K562 (cell line): Measurements from ENCODE around the gene ERLEC1. TPM values are rescaled to one million over a fixed set of nuclear protein-coding genes. Genes with fewer than 3 reads are reported as not detected.

Experiments
- ATAC-seq: fragments of 200-7000 bp; cut with Tn5 transposase; 3 replicates; pipeline ENCODE4 v1.9.1; 2020; ENCODE audit warnings: moderate library complexity
- BruUV-seq: library from RNA; stranded (reverse); fragments of 400-500 nt; replicated peaks from 2 replicates; lab custom pipeline; 2021; lab: Mats Ljungman, UMichigan
- CTCF ChIA-PET: fragments of 300-600 bp; formaldehyde crosslinking; extraction: SDS; loops from one replicate; lab custom pipeline; 2021; ENCODE audit warnings: low intra/inter-chr PET ratio; lab: Yijun Ruan, JAX
- POLR2A ChIA-PET: fragments of 300-600, 350-650 bp; sonication (Branson Sonifier 250); formaldehyde crosslinking; extraction: SDS; loops from one replicate; lab custom pipeline; 2021; ENCODE audit warnings: antibody characterized with exemption, inconsistent platforms; lab: Yijun Ruan, JAX
- DNase-seq, 4 experiments: peaks; one replicate each; pipeline versions ENCODE4 v3.0.0 to v3.0.0-alpha.2; 2011 to 2018; ENCODE audit warnings: low spot score in 3 of 4, mixed read lengths in 3 of 4; ENCODE audit errors: extremely low read depth in 1 of 4
- FAIRE-seq: peaks from 2 replicates; lab custom pipeline; 2011; peaks lifted over from hg19 to GRCh38; lab: Jason Lieb, UNC
- H2AFZ ChIP-seq: 2 replicates; pipeline ENCODE4 v1.6.0; 2011; ENCODE audit warnings: low read depth, low read length, control low read depth, inconsistent platforms
- H3K27ac ChIP-seq: fragments of 200-600 bp; 3 replicates; pipeline ENCODE4 v1.8.0; 2011; ENCODE audit warnings: low read depth, mild to moderate bottlenecking, control low read depth, inconsistent platforms, low read length, moderate library complexity, mixed read lengths; ENCODE audit errors: extremely low read depth
- H3K27me3 ChIP-seq, 2 experiments: fragments of 300-600 bp in 1 of 2; 2 replicates in 1 of 2; 3 replicates in 1 of 2; pipeline versions ENCODE4 v1.6.0 to v1.8.0; 2011; ENCODE audit warnings: inconsistent platforms in 2 of 2, low read length in 2 of 2, mild to moderate bottlenecking in 1 of 2, mixed read lengths in 1 of 2, moderate library complexity in 1 of 2; ENCODE audit not compliant: control insufficient read depth in 2 of 2, insufficient read depth in 2 of 2
- H3K36me3 ChIP-seq: fragments of 300-600 bp; 3 replicates; pipeline ENCODE4 v1.8.0; 2011; ENCODE audit warnings: mild to moderate bottlenecking, low read length, inconsistent platforms; ENCODE audit not compliant: control insufficient read depth, insufficient read depth
- H3K4me1 ChIP-seq, 2 experiments: fragments of 200-600 bp in 1 of 2; replicated peaks in 1 of 2; 2 replicates in 1 of 2; 3 replicates in 1 of 2; pipeline versions ENCODE4 v1.5.1 to v1.8.0; 2011; ENCODE audit warnings: inconsistent platforms in 2 of 2, low read length in 2 of 2, mild to moderate bottlenecking in 1 of 2, mixed read lengths in 1 of 2, moderate library complexity in 1 of 2; ENCODE audit not compliant: control insufficient read depth in 2 of 2, insufficient read depth in 2 of 2
- H3K4me2 ChIP-seq: 2 replicates; pipeline ENCODE4 v1.6.1; 2011; ENCODE audit warnings: low read length, control low read depth, inconsistent platforms, mixed read lengths; ENCODE audit not compliant: insufficient read depth
- H3K4me3 ChIP-seq: fragments of 200-600 bp; sonication (generic), shearing (Covaris generic); 2 replicates; pipeline ENCODE4 v1.5.1; 2016; ENCODE audit warnings: control low read depth, inconsistent platforms
- H3K79me2 ChIP-seq: fragments of 200-600 bp; 3 replicates; pipeline ENCODE4 v1.8.0; 2011; ENCODE audit warnings: low read length, inconsistent platforms; ENCODE audit not compliant: control insufficient read depth, insufficient read depth
- H3K9ac ChIP-seq, 2 experiments: 2 replicates each; pipeline versions ENCODE4 v1.6.0 to v1.6.1; 2011; ENCODE audit warnings: low read depth in 2 of 2, low read length in 2 of 2, control low read depth in 1 of 2, inconsistent platforms in 1 of 2, mild to moderate bottlenecking in 1 of 2, mixed read lengths in 1 of 2; ENCODE audit not compliant: insufficient read depth in 1 of 2
- H3K9me1 ChIP-seq: one replicate; pipeline ENCODE4 v1.6.0; 2011; ENCODE audit warnings: inconsistent platforms, mild to moderate bottlenecking, low read length, moderate library complexity; ENCODE audit not compliant: control insufficient read depth, insufficient read depth
- H3K9me3 ChIP-seq: replicated peaks from 2 replicates; pipeline ENCODE4 v1.5.1; 2011; ENCODE audit warnings: low read depth, low read length, inconsistent platforms; ENCODE audit not compliant: control insufficient read depth, insufficient read depth
- H4K20me1 ChIP-seq: replicated peaks from 2 replicates; pipeline ENCODE4 v1.6.1; 2011; ENCODE audit warnings: low read length, inconsistent platforms, mixed read lengths; ENCODE audit not compliant: control insufficient read depth, insufficient read depth
- CLOCK ChIP-seq: fragments of 250-450 bp; sonication (Bioruptor Pico); IDR thresholded peaks from 2 replicates; pipeline ENCODE4 v1.4.0; 2020; ENCODE audit warnings: mild to moderate bottlenecking, moderate library complexity, borderline replicate concordance
- E2F3 ChIP-seq: fragments of 250-450 bp; sonication (Bioruptor Pico); IDR thresholded peaks from 2 replicates; pipeline ENCODE4 v1.4.0; 2020; ENCODE audit warnings: mild to moderate bottlenecking
- FOXA3 ChIP-seq, 2 experiments: fragments of 450-650 bp in 1 of 2; sonication (generic) in 1 of 2; formaldehyde crosslinking; IDR thresholded peaks in 1 of 2; conservative IDR thresholded peaks in 1 of 2; 2 replicates each; pipeline versions ENCODE4 v1.4.0 to v1.8.0; 2020 to 2022; ENCODE audit warnings: mild to moderate bottlenecking in 2 of 2, missing genetic modification reagents in 1 of 2
- FOXJ3 ChIP-seq: sonication (generic); formaldehyde crosslinking; IDR thresholded peaks from 2 replicates; pipeline ENCODE4 v1.4.0; 2020; ENCODE audit warnings: mild to moderate bottlenecking, missing genetic modification reagents
- FUS ChIP-seq: fragments of 200-400 bp; formaldehyde crosslinking; optimal IDR thresholded peaks from 2 replicates; pipeline ENCODE3; 2017; ENCODE audit warnings: low read depth, low read length
- GATA2 ChIP-seq: sonication (generic); formaldehyde crosslinking; IDR thresholded peaks from 2 replicates; pipeline ENCODE4 v1.4.0; 2020; ENCODE audit warnings: mild to moderate bottlenecking, missing genetic modification reagents
- HDAC2 ChIP-seq: fragments of 450-650 bp; IDR thresholded peaks from 2 replicates; pipeline ENCODE4 v1.6.1; 2016; ENCODE audit warnings: mild to moderate bottlenecking
- HNRNPLL ChIP-seq: fragments of 200-400 bp; formaldehyde crosslinking; IDR thresholded peaks from 2 replicates; pipeline ENCODE4 v1.6.1; 2017; ENCODE audit warnings: low read length, low read depth, mild to moderate bottlenecking; ENCODE audit not compliant: poor library complexity, severe bottlenecking
- NR4A1 ChIP-seq, 2 experiments: fragments of 250-450 bp in 1 of 2; fragments of 450-650 bp in 1 of 2; sonication (Bioruptor Pico) in 1 of 2; IDR thresholded peaks; 2 replicates each; pipeline versions ENCODE4 v1.4.0 to v1.6.1; 2016 to 2020; ENCODE audit warnings: mild to moderate bottlenecking in 2 of 2, missing compliant biosample characterization in 1 of 2, missing genetic modification characterization in 1 of 2, moderate library complexity in 1 of 2
- PCBP1 ChIP-seq: fragments of 200-400 bp; formaldehyde crosslinking; IDR thresholded peaks from 2 replicates; pipeline ENCODE4 v1.6.1; 2018; ENCODE audit warnings: mild to moderate bottlenecking, low read depth, low read length; ENCODE audit not compliant: poor library complexity, severe bottlenecking
- POLR2G ChIP-seq: fragments of 200-400 bp; formaldehyde crosslinking; IDR thresholded peaks from 2 replicates; pipeline ENCODE4 v1.6.1; 2017; ENCODE audit warnings: low read depth, mild to moderate bottlenecking, antibody characterized with exemption, low read length, moderate library complexity
- TFAM ChIP-seq: fragments of 250-450 bp; sonication (Bioruptor Pico); conservative IDR thresholded peaks from 2 replicates; pipeline ENCODE4 v1.5.0; 2021; ENCODE audit warnings: mild to moderate bottlenecking, moderate library complexity
- THRB ChIP-seq: fragments of 450-650 bp; formaldehyde crosslinking; conservative IDR thresholded peaks from 2 replicates; pipeline ENCODE4 v1.4.0; 2022; ENCODE audit warnings: mild to moderate bottlenecking, missing genetic modification characterization
- WGBS: fragments of 100-300 bp; shearing (Covaris generic); methylation state at CpG from one replicate; pipeline ENCODE4 v1.1.6; 2016; ENCODE audit warnings: low coverage, mixed read lengths; ENCODE audit not compliant: insufficient coverage; ENCODE audit errors: missing lambda C conversion rate; 5-methylcytosine and 5-hydroxymethylcytosine counted together
- in situ Hi-C: fragments of 300-500 bp; cut with MboI; formaldehyde crosslinking; loops from 4 replicates; pipeline ENCODE4 v1.15.0; 2018; ENCODE audit warnings: inconsistent platforms, mixed read lengths
- intact Hi-C: fragments of 100-400 bp; cut with micrococcal nuclease; formaldehyde crosslinking; loops from 2 replicates; pipeline ENCODE4 v1.14.2; 2022
- polyA plus RNA-seq, 8 experiments: library from polyadenylated mRNA; depleted of rRNA in 4 of 8; stranded (reverse) in 5 of 8; unstranded in 3 of 8; fragments of >200 nt; fragmentation: Nextera tagmentation in 2 of 8; fragmentation: Illumina TruSeq in 1 of 8; extraction: Ambion mirVana in 2 of 8; extraction: Trizol in 1 of 8; gene quantifications; 2 replicates each; pipeline versions ENCODE4 v1.2.1 to v1.2.3, GENCODE V29; 2011 to 2014; ENCODE audit warnings: inconsistent platforms in 1 of 8, missing spikeins in 1 of 8
- total RNA-seq, 7 experiments: library from RNA; depleted of rRNA in 6 of 7; stranded (reverse); fragments of >200 nt in 6 of 7; fragmentation: Illumina TruSeq in 2 of 7; extraction: Trizol in 2 of 7; gene quantifications; 2 replicates each; pipeline versions ENCODE4 v1.2.1 to v1.2.3, GENCODE V29; 2011 to 2021; ENCODE audit warnings: low replicate concordance in 1 of 7
- TF ChIP-seq, protein P1 (sequence below): sonication (generic); formaldehyde crosslinking; IDR thresholded peaks from 2 replicates; pipeline ENCODE4 v1.8.1; 2022; ENCODE audit warnings: missing genetic modification reagents

Gene ERLEC1
- total and polyA plus RNA-seq, 9 of the 15 experiments (the other 6 are each of a cell fraction or from before 2014, with no cell fraction given): 12.0 to 41.6 (median 30.6) TPM

DNA sequence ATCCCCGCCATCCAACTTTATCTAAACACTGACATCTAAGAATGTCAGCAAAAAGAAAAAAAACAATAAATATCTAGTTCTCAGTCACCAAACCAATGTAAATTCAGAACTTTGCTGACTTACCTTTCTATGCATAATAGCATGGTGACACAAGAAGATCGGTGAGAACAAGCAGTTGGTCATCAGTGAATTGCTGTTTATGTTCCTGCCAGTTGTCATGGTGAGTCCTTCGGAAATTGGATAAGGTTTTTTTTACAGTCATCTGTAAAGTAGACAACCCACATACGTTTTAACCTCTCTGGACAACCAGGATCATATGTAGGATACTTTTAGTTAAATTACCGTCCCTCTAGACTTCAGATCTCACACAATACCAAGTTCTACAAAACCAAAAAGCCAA lies 79.1 kb downstream of the ERLEC1 start:
- Histone ChIP-seq H3K4me2 (no peak overlapping the region), H2AFZ (no peak overlapping the region), H3K27ac (no peak overlapping the region), H3K9me1 (no peaks in the 10 kb centered on the region), H4K20me1 (no peaks in the 10 kb centered on the region), H3K4me3 (no peak overlapping the region), H3K27me3 (no peaks in the 10 kb centered on the region), H3K79me2 (no peaks in the 10 kb centered on the region), H3K9ac (no peak overlapping the region), H3K4me1 (no peaks in the 10 kb centered on the region), H3K9me3 (no peaks in the 10 kb centered on the region), H3K36me3 (peaks cover 77% of the 10 kb centered on the region)
- no peak for ATAC-seq
- no peak for TF ChIP-seq GATA2 (CRISPR knock-in tag)
- TF ChIP-seq, protein P1, sequence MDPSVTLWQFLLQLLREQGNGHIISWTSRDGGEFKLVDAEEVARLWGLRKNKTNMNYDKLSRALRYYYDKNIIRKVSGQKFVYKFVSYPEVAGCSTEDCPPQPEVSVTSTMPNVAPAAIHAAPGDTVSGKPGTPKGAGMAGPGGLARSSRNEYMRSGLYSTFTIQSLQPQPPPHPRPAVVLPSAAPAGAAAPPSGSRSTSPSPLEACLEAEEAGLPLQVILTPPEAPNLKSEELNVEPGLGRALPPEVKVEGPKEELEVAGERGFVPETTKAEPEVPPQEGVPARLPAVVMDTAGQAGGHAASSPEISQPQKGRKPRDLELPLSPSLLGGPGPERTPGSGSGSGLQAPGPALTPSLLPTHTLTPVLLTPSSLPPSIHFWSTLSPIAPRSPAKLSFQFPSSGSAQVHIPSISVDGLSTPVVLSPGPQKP (CRISPR knock-in tag): no peak
- TF ChIP-seq CLOCK: no peak
- TF ChIP-seq TFAM (CRISPR knock-in tag): no peak
- no peak for TF ChIP-seq PCBP1
- TF ChIP-seq HDAC2: no peak
- no peak for TF ChIP-seq POLR2G
- no peak for TF ChIP-seq THRB (CRISPR knock-in tag)
- no peak for TF ChIP-seq FOXA3 (CRISPR knock-in tag; conservative IDR thresholded peaks at IDR 0.05 in 1 of 2, IDR thresholded peaks at IDR 0.05 in 1 of 2)
- TF ChIP-seq HNRNPLL: no peak
- TF ChIP-seq FUS: no peak
- TF ChIP-seq FOXJ3 (CRISPR knock-in tag): no peak
- no peak for TF ChIP-seq NR4A1 (CRISPR knock-in tag; IDR thresholded peaks at IDR 0.05)
- no peak for TF ChIP-seq NR4A1 (tag; IDR thresholded peaks at IDR 0.05)
- no peak for TF ChIP-seq E2F3 (CRISPR knock-in tag)
- DNase-seq: no peak
- whole genome bisulfite sequencing: 89% methylated on average over 5 of the region's 5 CpGs
- CTCF ChIA-PET: no interaction called here
- POLR2A ChIA-PET: no interaction called here
- in situ Hi-C loops: no loop called here
- no peak for FAIRE-seq
- no TSS peak for BruUV-seq
- intact Hi-C loops: no loop called here
